Liver (tissue), 9 donors: ENCODE data around the gene SH2D3A. TPM values are rescaled to one million over a fixed set of nuclear protein-coding genes. Genes with fewer than 3 reads are reported as not detected.
A peak's percentile ranks its signal among the peaks of the same experiment; 100 is the strongest.

Source experiments
- DNase-seq: peaks from one replicate; pipeline ENCODE4 v3.0.0-alpha.2; 2017; ENCODE audit warnings: low spot score
- H3K27ac ChIP-seq, 2 donors: one replicate each; pipeline ENCODE4 v1.7.0; 2013; ENCODE audit warnings: inconsistent platforms in 2 of 2, low read length in 2 of 2, control low read depth in 1 of 2, low read depth in 1 of 2, mild to moderate bottlenecking in 1 of 2
- H3K27me3 ChIP-seq, 4 donors: one replicate each; pipeline versions ENCODE4 v1.6.1 to v1.7.0; 2013; ENCODE audit warnings: low read length in 3 of 4, inconsistent platforms in 1 of 4, mild to moderate bottlenecking in 1 of 4, moderate library complexity in 1 of 4; ENCODE audit not compliant: control insufficient read depth in 4 of 4, insufficient read depth in 4 of 4
- H3K36me3 ChIP-seq, 4 donors: one replicate each; pipeline versions ENCODE4 v1.6.1 to v1.7.0; 2013; ENCODE audit warnings: low read length in 3 of 4, mild to moderate bottlenecking in 3 of 4, low read depth in 1 of 4, moderate library complexity in 1 of 4; ENCODE audit not compliant: control insufficient read depth in 4 of 4, insufficient read depth in 3 of 4
- H3K4me1 ChIP-seq, 4 donors: one replicate each; pipeline versions ENCODE4 v1.6.1 to v1.7.0; 2013; ENCODE audit warnings: low read length in 3 of 4, mild to moderate bottlenecking in 3 of 4, moderate library complexity in 1 of 4; ENCODE audit not compliant: control insufficient read depth in 4 of 4, insufficient read depth in 4 of 4
- H3K4me3 ChIP-seq, 3 donors: one replicate each; pipeline versions ENCODE4 v1.6.1 to v1.7.0; 2013; ENCODE audit warnings: low read length in 3 of 3, control low read depth in 1 of 3, low read depth in 1 of 3, mild to moderate bottlenecking in 1 of 3
- H3K9ac ChIP-seq, 2 donors: one replicate each; pipeline ENCODE4 v1.7.0; 2013; ENCODE audit warnings: low read length in 2 of 2, mild to moderate bottlenecking in 2 of 2, moderate library complexity in 2 of 2, control low read depth in 1 of 2, low read depth in 1 of 2
- H3K9me3 ChIP-seq, 4 donors: one replicate each; pipeline versions ENCODE4 v1.6.1 to v1.7.0; 2013; ENCODE audit warnings: low read length in 3 of 4; ENCODE audit not compliant: control insufficient read depth in 4 of 4
- EGR1 ChIP-seq, 2 donors: IDR thresholded peaks; 2 replicates each; pipeline ENCODE4 v1.6.1; 2016 to 2018; ENCODE audit warnings: antibody characterized with exemption in 2 of 2, low read depth in 2 of 2
- FOXA1 ChIP-seq: IDR thresholded peaks from 2 replicates; pipeline ENCODE4 v1.6.1; 2016; ENCODE audit warnings: antibody characterized with exemption
- FOXA2 ChIP-seq: IDR thresholded peaks from 2 replicates; pipeline ENCODE4 v1.6.1; 2016; ENCODE audit warnings: antibody characterized with exemption
- GABPA ChIP-seq, 2 donors: IDR thresholded peaks in 1 of 2; conservative IDR thresholded peaks in 1 of 2; 2 replicates each; pipeline ENCODE4 v1.6.1; 2016; ENCODE audit warnings: antibody characterized with exemption in 2 of 2, mild to moderate bottlenecking in 1 of 2, moderate library complexity in 1 of 2
- HNF4A ChIP-seq, 2 donors: conservative IDR thresholded peaks; 2 replicates each; pipeline ENCODE4 v1.6.1; 2016; ENCODE audit warnings: antibody characterized with exemption in 2 of 2, mild to moderate bottlenecking in 2 of 2
- HNF4G ChIP-seq: IDR thresholded peaks from 2 replicates; pipeline ENCODE4 v1.6.1; 2016; ENCODE audit warnings: antibody characterized with exemption
- JUND ChIP-seq, 2 donors: IDR thresholded peaks; 2 replicates each; pipeline ENCODE4 v1.6.1; 2016; ENCODE audit warnings: antibody characterized with exemption in 2 of 2
- NR2F2 ChIP-seq: IDR thresholded peaks from 2 replicates; pipeline ENCODE4 v1.6.1; 2016; ENCODE audit warnings: antibody characterized with exemption
- RAD21 ChIP-seq, 2 donors: IDR thresholded peaks; 2 replicates each; pipeline ENCODE4 v1.6.1; 2016; ENCODE audit warnings: antibody characterized with exemption in 2 of 2, mild to moderate bottlenecking in 2 of 2
- RXRA ChIP-seq, 2 donors: IDR thresholded peaks; 2 replicates each; pipeline ENCODE4 v1.6.1; 2017 to 2018; ENCODE audit warnings: antibody characterized with exemption in 2 of 2, mild to moderate bottlenecking in 1 of 2
- SP1 ChIP-seq: IDR thresholded peaks from 2 replicates; pipeline ENCODE4 v1.6.1; 2018; ENCODE audit warnings: antibody characterized with exemption, mild to moderate bottlenecking
- TAF1 ChIP-seq: conservative IDR thresholded peaks from 2 replicates; pipeline ENCODE4 v1.6.1; 2016; ENCODE audit warnings: antibody characterized with exemption, mild to moderate bottlenecking
- YY1 ChIP-seq: IDR thresholded peaks from 2 replicates; pipeline ENCODE4 v1.6.1; 2016; ENCODE audit warnings: antibody characterized with exemption, mild to moderate bottlenecking
- WGBS: extraction: QIAGEN DNeasy Blood & Tissue Kit; methylation state at CpG from one replicate; pipeline ENCODE4 v1.1.7; 2013; 5-methylcytosine and 5-hydroxymethylcytosine counted together
- polyA plus RNA-seq, 2 donors: library from polyadenylated mRNA; stranded (reverse) in 1 of 2; unstranded in 1 of 2; fragments of 200-250 nt in 1 of 2; fragments of >200 nt in 1 of 2; fragmentation: Nextera tagmentation in 1 of 2; extraction: Ambion mirVana in 1 of 2; gene quantifications; one replicate each; pipeline versions ENCODE4 v1.2.1 to v1.2.3, GENCODE V29; 2013 to 2015
- total RNA-seq, 2 donors: library from RNA; depleted of rRNA; stranded (reverse); fragments of >200 nt; gene quantifications; one replicate each; pipeline ENCODE4 v1.2.3, GENCODE V29; 2014
- TF ChIP-seq, protein P1 (sequence below): IDR thresholded peaks from 2 replicates; pipeline ENCODE4 v1.6.1; 2016; ENCODE audit warnings: antibody characterized with exemption
- TF ChIP-seq, protein P2 (sequence below): IDR thresholded peaks from 2 replicates; pipeline ENCODE4 v1.6.1; 2016; ENCODE audit warnings: antibody characterized with exemption
- TF ChIP-seq, protein P3 (sequence below): fragments of 150-350 bp; IDR thresholded peaks from 2 replicates; pipeline ENCODE4 v1.5.1; 2017; ENCODE audit warnings: improper control_type of control experiment, low read depth, low read length; ENCODE audit not compliant: missing input control
- TF ChIP-seq, protein P4 (sequence below): IDR thresholded peaks from 2 replicates; pipeline ENCODE4 v1.6.1; 2016; ENCODE audit warnings: antibody characterized with exemption, mild to moderate bottlenecking
- TF ChIP-seq, protein P5 (sequence below): IDR thresholded peaks from 2 replicates; pipeline ENCODE4 v1.6.1; 2016; ENCODE audit warnings: antibody characterized with exemption
- donor health status: healthy.
- donor health status: healthy.
- donor health status: healthy.
- donor health status: healthy.
- donor health status: healthy.

SH2D3A gene
- total and polyA plus RNA-seq, 4 donors, result 0.23 to 1.0 (median 0.77) TPM

DNA sequence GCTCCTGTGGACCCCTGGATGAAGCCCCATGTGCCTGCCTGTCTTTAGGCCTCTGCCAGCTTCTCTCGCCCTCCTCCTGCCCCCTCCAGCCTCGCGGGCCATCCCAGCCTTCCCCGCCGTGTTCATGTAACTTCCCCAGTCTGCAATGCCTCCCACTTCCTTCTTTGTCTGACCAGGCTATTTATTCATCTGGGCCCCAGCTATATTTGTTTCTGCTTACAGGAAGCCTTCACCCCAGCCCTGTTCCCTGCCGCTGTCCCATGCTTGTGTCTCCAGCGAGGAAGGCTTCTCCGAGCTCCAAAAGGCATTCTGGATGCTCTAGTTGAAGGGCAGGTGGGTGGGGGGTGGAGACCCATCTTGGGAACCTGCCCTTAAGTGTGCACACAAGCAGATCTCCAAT lies 38.9 kb downstream of the SH2D3A start:
- WGBS, result 45% methylated on average over 8 of the region's 8 CpGs
- no peak for DNase-seq
- H3K27ac ChIP-seq, result peak overlapping the region; percentile 97 to 99
- no peak overlapping the region for H3K9ac ChIP-seq
- no peaks in the 10 kb centered on the region for H3K9me3 ChIP-seq
- no peak overlapping the region for H3K4me3 ChIP-seq
- H3K4me1 ChIP-seq, result peaks cover 10 to 53% (median 38%) of the 10 kb centered on the region in 4 donors
- H3K36me3 ChIP-seq, result peaks cover 0 to 11% (median 2%) of the 10 kb centered on the region in 4 donors
- TF ChIP-seq, protein P1, sequence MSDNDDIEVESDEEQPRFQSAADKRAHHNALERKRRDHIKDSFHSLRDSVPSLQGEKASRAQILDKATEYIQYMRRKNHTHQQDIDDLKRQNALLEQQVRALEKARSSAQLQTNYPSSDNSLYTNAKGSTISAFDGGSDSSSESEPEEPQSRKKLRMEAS, result peak; percentile 2
- TF ChIP-seq, protein P2, sequence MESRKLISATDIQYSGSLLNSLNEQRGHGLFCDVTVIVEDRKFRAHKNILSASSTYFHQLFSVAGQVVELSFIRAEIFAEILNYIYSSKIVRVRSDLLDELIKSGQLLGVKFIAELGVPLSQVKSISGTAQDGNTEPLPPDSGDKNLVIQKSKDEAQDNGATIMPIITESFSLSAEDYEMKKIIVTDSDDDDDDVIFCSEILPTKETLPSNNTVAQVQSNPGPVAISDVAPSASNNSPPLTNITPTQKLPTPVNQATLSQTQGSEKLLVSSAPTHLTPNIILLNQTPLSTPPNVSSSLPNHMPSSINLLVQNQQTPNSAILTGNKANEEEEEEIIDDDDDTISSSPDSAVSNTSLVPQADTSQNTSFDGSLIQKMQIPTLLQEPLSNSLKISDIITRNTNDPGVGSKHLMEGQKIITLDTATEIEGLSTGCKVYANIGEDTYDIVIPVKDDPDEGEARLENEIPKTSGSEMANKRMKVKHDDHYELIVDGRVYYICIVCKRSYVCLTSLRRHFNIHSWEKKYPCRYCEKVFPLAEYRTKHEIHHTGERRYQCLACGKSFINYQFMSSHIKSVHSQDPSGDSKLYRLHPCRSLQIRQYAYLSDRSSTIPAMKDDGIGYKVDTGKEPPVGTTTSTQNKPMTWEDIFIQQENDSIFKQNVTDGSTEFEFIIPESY, result no peak
- TF ChIP-seq NR2F2, result no peak
- no peak for TF ChIP-seq TAF1
- no peak for TF ChIP-seq HNF4G
- TF ChIP-seq HNF4A (conservative IDR thresholded peaks at IDR 0.05), result no peak
- no peak for TF ChIP-seq SP1
- no peaks in the 10 kb centered on the region for H3K27me3 ChIP-seq

DNA sequence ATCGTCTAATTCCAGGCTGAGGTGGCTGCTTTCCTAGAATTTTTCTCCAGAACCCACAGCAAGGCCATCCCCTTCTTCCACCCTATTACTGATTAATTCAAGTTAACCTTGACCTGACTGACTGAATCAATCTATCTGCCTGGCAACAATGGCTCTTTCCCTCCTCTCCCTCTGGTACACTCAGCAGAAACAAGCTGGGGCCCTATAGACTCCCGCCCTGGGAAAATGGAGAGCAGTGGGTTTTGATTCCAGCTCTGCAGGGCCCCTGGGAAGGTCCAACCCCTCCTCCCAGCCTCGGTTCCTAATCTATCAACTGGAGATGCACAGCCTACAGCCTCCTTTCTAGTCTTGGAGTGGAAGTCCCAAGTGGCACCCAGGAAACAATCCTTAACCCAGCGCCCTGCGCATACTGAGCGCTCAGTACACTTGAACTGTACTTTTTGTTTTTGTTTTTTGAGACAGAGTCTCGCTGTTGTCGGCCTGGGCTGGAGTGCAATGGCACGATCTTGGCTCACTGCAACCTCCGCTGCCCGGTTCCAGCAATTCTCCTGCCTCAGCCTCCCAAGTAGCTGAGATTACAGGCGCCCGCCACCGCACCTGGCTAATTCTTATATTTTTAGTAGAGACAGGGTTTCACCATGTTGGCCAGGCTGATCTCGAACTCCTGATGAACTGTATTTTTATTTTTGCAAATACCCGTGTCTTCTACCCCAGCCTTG lies 41.6 kb downstream of the SH2D3A start:
- TF ChIP-seq HNF4A (conservative IDR thresholded peaks at IDR 0.05) (peak; percentile 56 to 70), NR2F2 (peak; percentile 74), HNF4G (peak; percentile 13), JUND (IDR thresholded peaks at IDR 0.05) (no peak), FOXA2 (no peak), RXRA (IDR thresholded peaks at IDR 0.05) (peak; percentile 87), EGR1 (IDR thresholded peaks at IDR 0.05; ENCODE audit: low read depth in 2 of 2) (no peak), SP1 (peak; percentile 79), GABPA (IDR thresholded peaks at IDR 0.05 in 1 of 2, conservative IDR thresholded peaks at IDR 0.05 in 1 of 2) (no peak), TAF1 (peak; percentile 45), FOXA1 (no peak), RAD21 (IDR thresholded peaks at IDR 0.05) (peak in 1 of 2 donors; percentile 9), YY1 (peak; percentile 90)
- TF ChIP-seq, protein P3, sequence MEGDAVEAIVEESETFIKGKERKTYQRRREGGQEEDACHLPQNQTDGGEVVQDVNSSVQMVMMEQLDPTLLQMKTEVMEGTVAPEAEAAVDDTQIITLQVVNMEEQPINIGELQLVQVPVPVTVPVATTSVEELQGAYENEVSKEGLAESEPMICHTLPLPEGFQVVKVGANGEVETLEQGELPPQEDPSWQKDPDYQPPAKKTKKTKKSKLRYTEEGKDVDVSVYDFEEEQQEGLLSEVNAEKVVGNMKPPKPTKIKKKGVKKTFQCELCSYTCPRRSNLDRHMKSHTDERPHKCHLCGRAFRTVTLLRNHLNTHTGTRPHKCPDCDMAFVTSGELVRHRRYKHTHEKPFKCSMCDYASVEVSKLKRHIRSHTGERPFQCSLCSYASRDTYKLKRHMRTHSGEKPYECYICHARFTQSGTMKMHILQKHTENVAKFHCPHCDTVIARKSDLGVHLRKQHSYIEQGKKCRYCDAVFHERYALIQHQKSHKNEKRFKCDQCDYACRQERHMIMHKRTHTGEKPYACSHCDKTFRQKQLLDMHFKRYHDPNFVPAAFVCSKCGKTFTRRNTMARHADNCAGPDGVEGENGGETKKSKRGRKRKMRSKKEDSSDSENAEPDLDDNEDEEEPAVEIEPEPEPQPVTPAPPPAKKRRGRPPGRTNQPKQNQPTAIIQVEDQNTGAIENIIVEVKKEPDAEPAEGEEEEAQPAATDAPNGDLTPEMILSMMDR, result no peak
- TF ChIP-seq, protein P1, result peak; percentile 30
- TF ChIP-seq, protein P2, result peak; percentile 24
- TF ChIP-seq, protein P4, sequence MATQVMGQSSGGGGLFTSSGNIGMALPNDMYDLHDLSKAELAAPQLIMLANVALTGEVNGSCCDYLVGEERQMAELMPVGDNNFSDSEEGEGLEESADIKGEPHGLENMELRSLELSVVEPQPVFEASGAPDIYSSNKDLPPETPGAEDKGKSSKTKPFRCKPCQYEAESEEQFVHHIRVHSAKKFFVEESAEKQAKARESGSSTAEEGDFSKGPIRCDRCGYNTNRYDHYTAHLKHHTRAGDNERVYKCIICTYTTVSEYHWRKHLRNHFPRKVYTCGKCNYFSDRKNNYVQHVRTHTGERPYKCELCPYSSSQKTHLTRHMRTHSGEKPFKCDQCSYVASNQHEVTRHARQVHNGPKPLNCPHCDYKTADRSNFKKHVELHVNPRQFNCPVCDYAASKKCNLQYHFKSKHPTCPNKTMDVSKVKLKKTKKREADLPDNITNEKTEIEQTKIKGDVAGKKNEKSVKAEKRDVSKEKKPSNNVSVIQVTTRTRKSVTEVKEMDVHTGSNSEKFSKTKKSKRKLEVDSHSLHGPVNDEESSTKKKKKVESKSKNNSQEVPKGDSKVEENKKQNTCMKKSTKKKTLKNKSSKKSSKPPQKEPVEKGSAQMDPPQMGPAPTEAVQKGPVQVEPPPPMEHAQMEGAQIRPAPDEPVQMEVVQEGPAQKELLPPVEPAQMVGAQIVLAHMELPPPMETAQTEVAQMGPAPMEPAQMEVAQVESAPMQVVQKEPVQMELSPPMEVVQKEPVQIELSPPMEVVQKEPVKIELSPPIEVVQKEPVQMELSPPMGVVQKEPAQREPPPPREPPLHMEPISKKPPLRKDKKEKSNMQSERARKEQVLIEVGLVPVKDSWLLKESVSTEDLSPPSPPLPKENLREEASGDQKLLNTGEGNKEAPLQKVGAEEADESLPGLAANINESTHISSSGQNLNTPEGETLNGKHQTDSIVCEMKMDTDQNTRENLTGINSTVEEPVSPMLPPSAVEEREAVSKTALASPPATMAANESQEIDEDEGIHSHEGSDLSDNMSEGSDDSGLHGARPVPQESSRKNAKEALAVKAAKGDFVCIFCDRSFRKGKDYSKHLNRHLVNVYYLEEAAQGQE, result peak; percentile 41
- TF ChIP-seq, protein P5, sequence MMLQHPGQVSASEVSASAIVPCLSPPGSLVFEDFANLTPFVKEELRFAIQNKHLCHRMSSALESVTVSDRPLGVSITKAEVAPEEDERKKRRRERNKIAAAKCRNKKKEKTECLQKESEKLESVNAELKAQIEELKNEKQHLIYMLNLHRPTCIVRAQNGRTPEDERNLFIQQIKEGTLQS, result peak; percentile 24
- Histone ChIP-seq H3K27ac (peak overlapping the region; percentile 67 to 84), H3K4me1 (peaks cover 6 to 67% (median 51%) of the 10 kb centered on the region in 4 donors), H3K4me3 (peak overlapping the region; percentile 19 to 56 (median 26)), H3K36me3 (no peaks in the 10 kb centered on the region), H3K27me3 (no peaks in the 10 kb centered on the region), H3K9ac (peak overlapping the region; percentile 27 to 49), H3K9me3 (no peaks in the 10 kb centered on the region)
- DNase-seq, result no peak
- WGBS, result 39% methylated on average over 16 of the region's 16 CpGs
